Left kidney (tissue), 8 donors: Measurements from ENCODE around the gene CCT2. TPM values are rescaled to one million over a fixed set of nuclear protein-coding genes. Genes with fewer than 3 reads are reported as not detected.

ENCODE experiments used
- DNase-seq: peaks from one replicate; pipeline ENCODE4 v3.0.0-alpha.2; 2013
- long read RNA-seq, 8 donors: transcript quantifications; one replicate each; lab custom pipeline, GENCODE V29; 2026
- polyA plus RNA-seq: library from polyadenylated mRNA; unstranded; fragments of 120-200 nt; gene quantifications from one replicate; pipeline ENCODE4 v1.2.1, GENCODE V29; 2013; ENCODE audit not compliant: insufficient read length

CCT2 gene
- 288 TPM for polyA plus RNA-seq
- long read RNA-seq, donor 1, transcript CCT2-212 (7 exons, 776 nt): minor isoform, 6 of 100 reads
- long read RNA-seq, donor 1, transcript CCT2-201 (16 exons, 2,041 nt): major isoform, 31 of 100 reads
- long read RNA-seq, donor 1, transcript CCT2-211 (2 exons, 567 nt): minor isoform, 17 of 100 reads
- long read RNA-seq, donor 1, partial matches to known transcripts: 42 of 100 reads
- long read RNA-seq, donor 1, other reads (novel, unspliced or antisense): 0 of 100 reads
- long read RNA-seq, donor 2, transcript CCT2-212 (7 exons, 776 nt): minor isoform, 5 of 122 reads
- long read RNA-seq, donor 2, transcript CCT2-211 (2 exons, 567 nt): minor isoform, 8 of 122 reads
- long read RNA-seq, donor 2, transcript CCT2-201 (16 exons, 2,041 nt): major isoform, 26 of 122 reads
- long read RNA-seq, donor 2, partial matches to known transcripts: 72 of 122 reads
- long read RNA-seq, donor 2, other reads (novel, unspliced or antisense): 0 of 122 reads
- long read RNA-seq, donor 3, transcript CCT2-211 (2 exons, 567 nt): minor isoform, 14 of 84 reads
- long read RNA-seq, donor 3, transcript CCT2-201 (16 exons, 2,041 nt): major isoform, 17 of 84 reads
- long read RNA-seq, donor 3, partial matches to known transcripts: 42 of 84 reads
- long read RNA-seq, donor 3, other reads (novel, unspliced or antisense): 5 of 84 reads
- long read RNA-seq, donor 4, partial matches to known transcripts: 5 of 11 reads
- long read RNA-seq, donor 4, other reads (novel, unspliced or antisense): 0 of 11 reads
- long read RNA-seq, donor 5, transcript CCT2-201 (16 exons, 2,041 nt): major isoform, 66 of 183 reads
- long read RNA-seq, donor 5, transcript CCT2-211 (2 exons, 567 nt): minor isoform, 18 of 183 reads
- long read RNA-seq, donor 5, partial matches to known transcripts: 93 of 183 reads
- long read RNA-seq, donor 5, other reads (novel, unspliced or antisense): 0 of 183 reads
- long read RNA-seq, donor 6, transcript CCT2-201 (16 exons, 2,041 nt): major isoform, 38 of 140 reads
- long read RNA-seq, donor 6, transcript CCT2-211 (2 exons, 567 nt): minor isoform, 19 of 140 reads
- long read RNA-seq, donor 6, partial matches to known transcripts: 75 of 140 reads
- long read RNA-seq, donor 6, other reads (novel, unspliced or antisense): 0 of 140 reads
- long read RNA-seq, donor 7, transcript CCT2-211 (2 exons, 567 nt): minor isoform, 25 of 227 reads
- long read RNA-seq, donor 7, transcript CCT2-212 (7 exons, 776 nt): minor isoform, 6 of 227 reads
- long read RNA-seq, donor 7, transcript CCT2-201 (16 exons, 2,041 nt): major isoform, 52 of 227 reads
- long read RNA-seq, donor 7, partial matches to known transcripts: 135 of 227 reads
- long read RNA-seq, donor 7, other reads (novel, unspliced or antisense): 0 of 227 reads
- long read RNA-seq, donor 8, transcript CCT2-211 (2 exons, 567 nt): minor isoform, 7 of 49 reads
- long read RNA-seq, donor 8, transcript CCT2-201 (16 exons, 2,041 nt): major isoform, 14 of 49 reads
- long read RNA-seq, donor 8, partial matches to known transcripts: 22 of 49 reads
- long read RNA-seq, donor 8, other reads (novel, unspliced or antisense): 0 of 49 reads

DNA sequence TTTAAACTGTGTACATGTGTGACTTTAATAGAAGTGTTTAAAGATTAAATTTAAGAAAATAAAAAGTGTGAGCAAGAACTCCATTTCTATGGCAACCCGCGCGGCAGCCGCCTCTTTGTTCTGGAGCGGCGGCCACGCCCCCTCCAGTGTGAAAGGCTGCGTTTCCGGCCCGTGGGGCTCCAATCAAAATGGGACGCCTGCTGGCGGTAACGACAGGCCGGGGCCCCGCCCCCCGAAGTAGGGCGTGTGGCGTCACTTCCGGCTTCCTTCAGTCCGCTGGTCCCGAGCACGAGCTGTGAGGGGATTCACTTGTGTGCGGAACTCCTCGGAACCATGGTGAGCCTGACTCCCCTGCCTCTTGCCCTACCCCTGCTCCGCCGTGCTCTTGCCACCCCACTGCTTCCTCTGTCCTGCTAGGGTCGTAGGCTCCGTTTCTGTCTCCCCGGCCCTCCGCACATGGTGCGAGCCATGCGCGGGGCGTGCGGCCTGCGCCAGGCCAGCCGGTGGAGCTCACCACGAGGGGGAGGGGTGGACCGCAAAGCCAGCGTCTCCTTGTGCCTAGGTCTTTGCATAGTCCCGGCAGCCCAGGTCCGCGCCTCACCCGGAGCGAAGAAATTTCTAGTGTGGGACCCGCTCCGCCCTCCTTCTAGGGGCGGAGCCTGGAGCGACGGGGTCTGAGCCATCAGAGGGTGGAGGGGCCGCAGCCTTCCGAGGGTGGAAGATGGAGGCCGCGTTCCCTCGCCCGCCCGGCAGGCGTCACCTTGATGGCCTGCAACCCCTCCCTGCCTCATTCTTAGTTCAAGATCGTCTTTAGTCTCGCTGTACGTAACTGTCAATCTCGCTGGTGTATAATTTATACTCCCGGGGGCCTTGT, at the start of gene CCT2:
TSS of gene CCT2 (plus strand) at position 271 of the 874 bp plus-strand sequence. CDS start at position 334, 63 bp downstream.
- peak; percentile 95 for DNase-seq

DNA sequence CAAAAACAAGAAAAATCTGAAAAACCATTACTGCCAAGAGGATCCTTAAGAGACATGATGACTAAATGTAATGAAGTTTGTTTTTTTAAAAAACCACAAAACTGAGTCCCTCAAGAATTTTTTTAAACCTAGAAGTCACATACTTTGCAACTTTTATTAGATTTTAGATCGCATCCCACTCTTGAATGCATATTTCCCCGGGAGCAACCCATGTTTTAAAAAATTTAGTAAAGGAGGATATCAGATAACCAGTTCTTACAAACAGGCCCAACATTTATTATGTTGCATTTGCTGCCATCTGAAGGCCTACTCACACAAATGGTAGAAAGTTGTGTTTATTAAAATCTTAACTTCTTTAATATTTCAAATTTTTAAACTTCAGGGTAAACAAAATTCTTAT, 44.3 kb upstream of the CCT2 start:
- DNase-seq: no peak

DNA sequence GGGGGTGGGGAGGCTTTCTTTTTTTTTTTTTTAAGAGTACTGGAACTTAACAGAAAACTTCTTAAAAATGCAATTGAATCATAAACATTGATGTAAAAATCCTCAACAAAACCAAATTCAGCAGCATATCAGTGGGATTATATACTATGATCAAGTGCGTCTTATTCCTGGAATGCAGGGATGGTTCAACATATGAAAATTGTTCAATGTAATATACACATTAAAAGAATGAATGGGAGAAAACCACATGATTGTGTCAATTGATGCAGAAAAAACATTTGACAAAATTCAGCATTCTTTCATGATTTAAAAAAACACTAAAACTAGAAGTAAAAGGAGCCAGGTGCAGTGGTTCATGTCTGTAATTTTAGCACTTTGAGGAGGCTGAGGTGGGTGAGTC, 41.2 kb upstream of the CCT2 start:
- no peak for DNase-seq

DNA sequence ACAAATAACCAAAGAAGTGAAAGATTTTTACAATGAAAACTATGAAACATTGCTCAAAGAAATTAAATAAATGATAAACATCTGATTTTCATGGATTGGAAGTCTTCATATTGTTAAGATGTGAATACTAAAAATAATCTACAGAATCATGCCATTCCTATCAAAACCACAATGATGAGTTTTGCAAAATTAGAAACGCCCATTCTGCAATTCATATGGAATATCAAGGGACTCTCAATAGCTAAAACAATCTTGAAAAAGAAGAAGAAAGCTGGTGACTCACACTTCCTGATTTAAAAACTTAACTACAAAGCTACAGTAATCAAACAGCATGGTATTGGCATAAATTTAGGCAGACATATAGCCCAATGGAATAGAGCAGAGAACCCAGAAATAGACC, 40.2 kb upstream of the CCT2 start:
- no peak for DNase-seq

DNA sequence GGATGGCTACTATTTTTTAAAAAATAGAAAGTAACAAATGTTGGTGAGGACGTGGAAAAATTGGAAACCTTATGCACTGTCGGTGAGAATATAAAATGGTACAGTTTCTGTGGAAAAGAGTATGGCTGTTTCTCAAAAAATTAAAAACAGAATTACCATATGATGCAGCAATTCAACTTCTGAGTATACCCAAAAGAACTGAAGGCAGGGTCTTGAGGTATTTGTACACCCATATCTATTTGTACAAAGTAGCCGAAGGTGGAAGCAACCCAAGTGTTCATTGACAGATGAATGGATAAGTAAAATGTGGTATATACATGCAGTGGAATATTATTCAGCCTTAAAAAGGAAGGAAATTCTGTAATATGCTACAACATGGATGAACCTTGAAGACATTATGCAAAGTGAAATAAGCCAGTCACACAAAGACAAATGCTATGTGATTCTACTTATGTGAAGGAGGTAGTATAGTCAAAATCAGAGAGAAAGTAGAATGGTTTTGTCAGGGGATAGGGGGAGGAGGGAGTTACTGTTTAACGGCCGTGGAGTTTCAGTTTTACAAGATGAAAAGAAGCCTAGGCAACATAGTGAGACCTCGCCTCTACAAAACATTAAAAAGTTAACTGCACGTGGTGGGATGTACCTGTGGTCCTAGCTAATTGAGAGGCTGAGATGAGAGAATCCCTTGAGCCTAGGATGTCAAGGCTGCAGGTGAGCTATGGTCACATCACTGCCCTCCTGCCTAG, 38.4 kb upstream of the CCT2 start:
- DNase-seq: no peak

DNA sequence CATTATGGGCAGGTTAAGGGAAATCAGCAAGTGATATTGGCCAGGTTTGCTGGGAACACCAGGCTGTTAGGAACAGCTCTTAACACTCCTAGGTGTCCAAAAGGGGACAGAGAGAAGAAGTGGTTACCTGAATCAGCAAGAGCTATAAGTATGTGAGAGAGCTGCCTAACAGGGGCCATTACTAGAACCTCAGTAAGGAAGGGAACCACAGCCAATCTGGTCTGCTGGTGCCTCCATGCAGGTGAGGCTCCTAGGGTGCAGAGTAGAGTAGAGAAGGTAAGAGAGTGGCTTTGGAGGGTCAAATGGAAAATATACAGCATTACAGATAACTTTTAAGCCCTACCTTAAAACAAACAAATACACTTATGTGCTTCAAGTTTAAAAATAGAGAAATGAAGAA, 36.6 kb upstream of the CCT2 start:
- no peak for DNase-seq

DNA sequence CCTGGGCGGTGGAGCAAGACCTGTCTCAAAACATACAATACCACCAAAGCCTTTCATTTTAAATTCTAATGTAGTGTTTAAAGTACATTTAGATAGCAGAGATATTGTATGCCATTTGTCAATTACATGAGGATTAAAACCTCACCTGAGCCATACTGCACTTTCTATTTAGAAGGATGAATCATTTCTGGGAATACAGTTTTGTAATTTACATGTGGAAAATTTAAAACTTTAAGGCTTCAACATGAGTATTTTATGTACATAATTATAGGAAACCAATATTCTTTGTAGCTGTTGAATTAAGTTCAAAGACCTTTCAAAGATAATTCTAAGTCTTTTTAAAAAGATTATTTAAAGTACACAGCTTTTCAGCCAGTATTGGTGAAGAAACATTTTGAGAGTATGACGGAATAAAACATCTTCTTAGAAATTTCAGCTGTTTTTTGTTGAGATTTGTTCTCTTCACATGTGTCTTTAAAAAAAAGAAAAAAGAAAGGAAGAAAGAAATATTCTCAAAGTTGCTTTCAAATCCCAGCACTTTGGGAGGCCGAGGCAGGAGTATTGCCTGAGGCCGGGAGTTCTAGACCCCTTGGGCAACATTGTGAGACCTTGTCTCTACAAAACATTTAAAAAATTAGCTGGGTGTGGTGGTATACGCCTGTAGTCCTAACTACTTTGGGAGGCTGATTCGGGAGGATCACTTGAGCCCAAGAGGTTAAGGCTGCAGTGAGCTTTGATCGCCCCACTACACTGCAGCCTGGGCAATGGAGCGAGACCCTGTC, 34.5 kb upstream of the CCT2 start:
- no peak for DNase-seq

DNA sequence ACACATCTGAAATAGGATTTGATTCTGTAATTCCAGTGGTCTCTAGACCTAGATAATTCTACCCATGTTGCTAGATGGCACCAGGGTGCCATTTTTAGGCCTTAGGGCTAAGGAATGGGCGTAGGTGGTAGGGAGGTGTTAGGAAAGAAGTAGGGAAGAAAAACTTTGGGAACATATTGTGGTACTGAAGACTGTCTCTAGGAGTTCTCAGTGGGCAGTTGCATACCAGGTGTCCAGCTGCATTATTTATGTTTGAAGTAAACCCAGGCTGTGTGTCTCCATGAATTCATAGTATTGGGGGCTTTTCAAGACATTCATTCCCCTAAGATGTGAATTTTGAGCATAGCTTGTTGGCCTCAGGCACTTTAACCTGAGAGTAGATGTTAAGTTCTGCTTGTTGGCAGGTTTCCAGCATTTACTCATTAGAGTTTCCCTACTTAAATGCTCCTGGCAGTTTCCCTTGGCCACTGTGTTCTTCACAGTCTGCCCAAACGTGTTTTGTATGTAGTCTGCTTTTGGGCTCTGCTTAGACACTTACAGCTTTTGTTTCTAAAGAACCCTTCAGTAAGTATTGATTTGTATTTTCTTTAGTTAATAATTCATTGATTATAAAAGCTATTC, 31.5 kb upstream of the CCT2 start:
- DNase-seq: peak; percentile 33

DNA sequence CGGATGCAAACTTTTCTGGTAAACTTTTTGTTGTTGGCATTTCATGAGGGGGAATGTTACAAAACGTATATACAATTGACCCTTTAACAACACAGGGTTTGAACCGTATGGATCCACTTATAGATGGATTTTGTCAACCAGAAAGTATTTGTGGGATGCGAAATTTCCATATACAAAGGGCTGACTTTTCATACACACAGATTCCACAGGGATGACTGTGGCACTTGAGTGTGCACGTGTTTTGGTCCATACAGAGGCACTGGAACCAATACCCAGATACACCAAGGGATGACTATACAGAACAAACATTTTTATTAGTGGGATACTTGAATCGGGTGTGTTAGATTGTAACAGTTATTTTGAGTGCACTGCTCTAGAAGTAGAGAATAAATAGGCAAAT, 29.8 kb upstream of the CCT2 start:
- no peak for DNase-seq

DNA sequence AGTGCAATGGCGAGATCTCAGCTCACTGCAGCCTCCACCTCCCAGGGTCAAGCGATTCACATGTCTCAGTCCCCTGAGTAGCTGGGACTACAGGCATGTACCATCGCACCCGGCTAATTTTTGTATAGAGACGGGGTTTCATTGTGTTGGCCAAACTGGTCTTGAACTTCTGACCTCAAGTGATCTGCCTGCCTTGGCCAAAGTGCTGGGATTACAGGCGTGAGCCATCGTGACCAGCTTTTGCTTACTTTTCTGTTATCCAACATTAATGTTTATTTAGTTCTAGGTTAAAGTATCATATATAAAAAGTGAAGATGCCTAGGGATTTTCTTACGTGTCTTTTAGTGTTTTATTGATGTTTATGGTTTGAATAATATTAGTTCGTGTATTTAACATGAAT, 28.9 kb upstream of the CCT2 start:
- DNase-seq: no peak

DNA sequence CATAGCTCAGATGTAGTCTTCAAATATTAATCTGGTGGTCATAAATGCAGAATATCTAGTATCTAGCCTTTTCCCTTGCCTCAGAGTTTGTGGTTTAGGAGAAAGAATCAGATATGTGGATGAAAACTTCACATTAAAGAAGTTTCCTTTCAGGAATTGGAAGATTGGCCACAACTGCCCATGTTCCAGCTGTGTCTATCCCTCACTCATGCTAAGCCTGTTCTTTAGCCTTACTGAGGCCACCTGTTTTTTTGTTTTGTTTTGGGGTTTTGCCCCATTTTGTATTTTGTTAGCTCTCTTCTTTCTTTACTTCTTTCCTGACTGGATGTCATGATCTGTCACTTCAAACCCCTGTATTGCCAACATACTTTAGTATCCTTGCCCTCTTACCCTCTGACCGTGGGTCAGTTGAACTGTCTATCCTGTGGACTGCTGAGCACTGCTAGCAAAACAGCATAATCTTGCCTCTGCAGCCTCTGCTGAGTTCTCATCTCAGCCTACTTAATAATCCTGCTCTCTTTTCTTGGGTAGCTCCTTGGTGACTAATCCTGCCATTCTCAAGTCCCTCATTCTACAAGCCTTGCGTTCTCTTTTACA, 22.0 kb upstream of the CCT2 start:
- DNase-seq: no peak

DNA sequence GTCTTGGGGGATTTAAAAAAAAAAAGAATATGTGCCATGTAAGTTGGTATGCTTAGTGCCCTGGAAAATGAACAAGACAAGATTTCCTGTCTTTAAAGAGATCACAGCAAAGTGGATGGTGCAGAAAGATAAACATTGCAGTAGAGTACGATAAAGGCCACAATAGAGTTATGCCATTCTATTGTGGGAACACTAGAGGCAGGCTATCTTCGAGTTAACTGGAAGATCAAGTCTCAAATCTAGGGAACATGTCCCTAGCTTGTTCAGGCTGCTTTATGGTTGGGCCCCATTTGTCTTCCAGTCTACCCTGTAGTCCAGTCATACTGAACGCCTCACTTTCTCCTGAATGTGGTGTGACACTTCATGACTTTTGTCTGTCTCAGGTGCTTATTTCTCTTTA, 18.7 kb upstream of the CCT2 start:
- no peak for DNase-seq

DNA sequence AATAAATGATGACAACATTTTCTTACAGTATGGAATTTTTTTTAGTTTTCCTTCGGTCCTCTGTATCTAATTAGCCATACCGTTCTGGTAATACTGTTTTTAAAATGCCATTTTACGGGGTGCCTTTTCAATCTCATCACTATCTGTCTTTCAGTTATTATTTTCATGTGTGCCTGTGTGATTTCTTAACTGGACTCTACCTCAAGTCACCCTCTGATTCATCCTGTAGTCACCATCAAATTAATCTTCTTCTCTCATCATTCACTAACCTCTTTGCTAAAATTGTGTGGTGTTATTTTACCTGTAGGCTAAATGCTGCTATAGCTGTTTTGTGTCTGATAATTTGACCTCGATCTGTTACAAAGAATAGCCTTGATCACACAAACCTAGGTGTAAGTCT, 16.0 kb upstream of the CCT2 start:
- DNase-seq: no peak

DNA sequence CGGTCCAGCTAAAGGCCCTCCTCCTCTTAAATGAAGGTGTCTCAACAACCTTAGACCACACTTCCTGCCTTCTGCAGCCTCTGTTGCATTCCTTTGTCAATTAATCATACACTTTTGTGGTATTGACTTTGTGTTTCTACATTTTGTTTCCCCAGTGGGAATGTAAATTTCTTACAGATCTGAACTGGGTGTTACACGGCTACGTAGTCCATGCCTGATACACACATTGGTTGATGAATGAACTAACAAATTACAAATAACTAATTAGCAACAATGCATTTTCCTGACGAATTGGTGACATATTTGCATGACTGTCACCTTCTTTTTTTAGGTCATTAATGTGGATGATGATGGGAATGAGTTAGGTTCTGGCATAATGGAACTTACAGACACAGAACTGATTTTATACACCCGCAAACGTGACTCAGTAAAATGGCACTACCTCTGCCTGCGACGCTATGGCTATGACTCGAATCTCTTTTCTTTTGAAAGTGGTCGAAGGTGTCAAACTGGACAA, 15.2 kb upstream of the CCT2 start:
- DNase-seq: no peak

DNA sequence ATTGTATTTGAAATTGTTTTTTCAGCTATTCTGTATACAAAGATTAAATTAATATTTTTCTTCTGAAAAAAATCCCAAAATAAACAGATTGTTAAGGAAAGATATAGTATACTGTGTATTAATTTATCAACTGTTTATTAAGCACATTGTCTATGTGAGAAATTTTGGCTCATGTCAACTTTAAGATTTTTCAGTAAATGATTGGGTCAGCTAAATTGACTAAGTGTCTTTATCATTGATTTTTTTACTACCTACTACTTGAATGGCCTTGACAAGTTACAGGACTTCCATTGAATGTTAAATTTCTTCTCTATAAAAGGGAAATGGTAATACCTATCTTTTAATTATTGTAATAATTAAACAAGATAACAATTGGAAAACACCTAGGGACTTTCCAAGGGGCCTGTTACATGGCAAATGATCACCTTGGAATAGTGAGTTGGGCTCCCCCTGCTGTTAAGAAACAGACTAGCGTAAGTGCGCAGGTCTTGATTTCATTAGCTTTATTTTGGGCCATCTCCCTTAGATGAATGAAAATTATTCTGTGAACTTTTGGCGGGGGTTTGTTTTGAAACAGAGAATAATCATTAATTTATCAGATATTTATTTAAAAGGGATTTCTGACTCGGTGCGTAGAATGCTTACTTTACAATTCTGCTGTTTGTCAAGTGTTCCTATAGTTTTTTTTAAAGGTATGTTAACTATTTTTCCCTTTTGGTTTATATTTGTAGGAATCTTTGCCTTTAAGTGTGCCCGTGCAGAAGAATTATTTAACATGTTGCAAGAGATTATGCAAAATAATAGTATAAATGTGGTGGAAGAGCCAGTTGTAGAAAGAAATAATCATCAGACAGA, 14.5 kb upstream of the CCT2 start:
- DNase-seq: peak; percentile 58

DNA sequence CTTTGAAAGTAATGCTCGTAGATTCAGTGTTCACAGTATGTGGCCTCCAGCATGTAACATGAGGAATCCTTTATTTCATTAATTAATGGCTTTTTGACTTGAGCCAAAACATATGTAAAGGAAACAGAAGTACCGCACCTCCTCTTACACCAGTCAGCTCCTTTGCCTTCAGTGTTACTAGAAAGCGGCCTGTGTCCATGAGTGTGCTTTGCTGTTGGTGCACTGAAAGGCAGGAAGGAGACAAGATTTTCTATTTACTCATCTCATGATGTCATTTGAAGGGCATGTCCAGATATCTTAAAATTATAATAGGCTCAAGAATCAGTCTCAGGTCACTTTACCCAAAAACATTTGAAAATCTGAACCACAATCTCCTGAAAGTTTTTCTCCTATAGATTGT, 9.9 kb upstream of the CCT2 start:
- DNase-seq: no peak

DNA sequence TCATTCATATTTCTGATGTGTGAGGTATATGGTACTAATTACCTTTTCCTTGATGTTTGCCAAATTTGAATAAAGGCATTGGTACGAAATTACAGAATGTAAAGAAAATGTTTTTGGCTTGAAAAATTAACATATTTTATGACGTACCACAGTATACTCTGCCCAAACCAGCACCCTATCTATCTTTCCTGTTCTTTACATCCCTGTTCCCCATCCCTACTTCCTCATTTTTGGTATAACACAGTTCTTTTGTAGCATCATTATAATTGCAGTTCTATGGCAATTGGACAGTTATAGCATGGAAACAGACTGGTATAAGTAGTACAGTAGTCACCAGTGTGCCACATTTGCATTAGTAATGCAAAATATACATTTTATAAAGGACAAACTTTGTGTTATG, 7.0 kb upstream of the CCT2 start:
- no peak for DNase-seq
